Renal cortex interstitium (tissue), 11 donors: Measurements from ENCODE around the gene C1QB. TPM values are rescaled to one million over a fixed set of nuclear protein-coding genes. Genes with fewer than 3 reads are reported as not detected.

Source experiments
- DNase-seq, 11 donors: peaks; one replicate each; pipeline ENCODE4 v3.0.0-alpha.2; 2013; ENCODE audit warnings: low read depth in 9 of 11, low spot score in 4 of 11; ENCODE audit errors: extremely low read depth in 1 of 11
- polyA plus RNA-seq, 3 donors: library from polyadenylated mRNA; unstranded; fragments of 120-200 nt; gene quantifications; one replicate each; pipeline ENCODE4 v1.2.1, GENCODE V29; 2013; ENCODE audit not compliant: insufficient read length in 3 of 3

C1QB gene
- polyA plus RNA-seq, 3 donors = 6.0 to 10.6 (median 9.6) TPM

DNA sequence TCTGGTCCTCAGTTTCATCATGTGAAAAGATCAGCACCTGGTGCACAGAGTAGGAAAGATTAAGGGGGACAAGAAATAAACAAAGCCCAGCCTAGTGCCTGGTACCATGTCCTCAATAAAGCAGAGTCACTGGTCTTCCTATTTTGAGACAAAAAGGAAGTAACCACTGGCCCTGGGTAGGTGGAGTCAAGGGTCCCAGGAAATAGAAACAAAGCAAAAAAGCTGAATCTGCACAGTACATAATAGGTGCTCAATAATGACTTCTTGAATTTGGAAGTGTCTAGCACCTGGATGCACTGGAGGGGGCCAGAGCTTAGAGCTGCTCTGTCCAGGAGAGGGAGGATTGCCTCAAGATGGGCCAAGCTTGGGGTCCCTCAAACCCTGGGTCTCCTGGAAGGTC, 55.7 kb downstream of the C1QB start:
- DNase-seq = no peak

GRCh38 chr1:22709227-22709626, 56.2 kb downstream of the C1QB start:
- DNase-seq = no peak

GRCh38 chr1:22709891-22710700, 57.1 kb downstream of the C1QB start:
- DNase-seq = peak in 5 of 11 donors; percentile 39 to 58 (median 41)

DNA sequence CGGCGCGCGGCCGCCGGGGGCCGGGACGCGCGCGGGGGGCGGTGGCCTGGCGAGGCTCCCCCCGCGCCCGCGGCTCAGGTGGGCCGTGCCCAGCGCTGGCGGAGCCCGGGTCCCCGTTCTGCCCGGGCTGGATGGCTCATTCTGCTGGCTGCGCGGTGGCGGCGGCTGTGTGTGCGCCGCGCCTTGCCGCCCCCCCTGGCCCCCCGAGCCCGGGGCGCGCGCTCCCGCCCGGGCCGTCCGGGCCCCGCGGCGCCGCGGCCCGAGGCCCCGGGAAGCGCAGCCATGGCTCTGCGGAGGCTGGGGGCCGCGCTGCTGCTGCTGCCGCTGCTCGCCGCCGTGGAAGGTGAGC, 57.6 kb downstream of the C1QB start, which contains the start of gene EPHB2:
Gene EPHB2 (plus strand): TSS at position 139 of the 349 bp plus-strand sequence. CDS start 144 bp downstream, at position 283.
- no peak for DNase-seq

- no peak for DNase-seq
Measured at GRCh38 chr1:22711071-22711470, 58.0 kb downstream of the C1QB start.

Other genes starting within 250 kb of the C1QB start
- 10 to 100 TPM; 18.7 to 19.8 (median 19.6) TPM for gene ZBTB40, start 201.4 kb upstream of the C1QB start, polyA plus RNA-seq
- 1 to 10 TPM; 1.5 to 2.6 (median 2.3) TPM for gene EPHA8, start 89.7 kb upstream of the C1QB start, polyA plus RNA-seq
- gene C1QA, start 16.6 kb upstream of the C1QB start, polyA plus RNA-seq = 10 to 100 TPM in 2 of 3 donors, 1 to 10 TPM in 1; 8.3 to 20.8 (median 14.9) TPM
- 10 to 100 TPM; 10.1 to 20.1 (median 16.0) TPM for gene C1QC, start 9.6 kb upstream of the C1QB start, polyA plus RNA-seq
- gene EPHB2, start 57.6 kb downstream of the C1QB start, polyA plus RNA-seq = 10 to 100 TPM; 11.8 to 16.1 (median 11.9) TPM